Endodermal cell (in vitro differentiated cells): ENCODE measurements around the gene NDEL1. TPM values are rescaled to one million over a fixed set of nuclear protein-coding genes. Genes with fewer than 3 reads are reported as not detected.

ENCODE experiments used
- DNase-seq: peaks from one replicate; pipeline ENCODE4 v3.0.0-alpha.2; 2017
- H3K27ac ChIP-seq: 2 replicates; pipeline ENCODE4 v1.5.1; 2013; ENCODE audit warnings: mild to moderate bottlenecking, low read depth, low read length, moderate library complexity
- H3K27me3 ChIP-seq: 2 replicates; pipeline ENCODE4 v1.6.1; 2013; ENCODE audit warnings: mild to moderate bottlenecking, low read length, moderate library complexity; ENCODE audit not compliant: insufficient read depth, control insufficient read depth, poor library complexity, severe bottlenecking
- H3K36me3 ChIP-seq: 2 replicates; pipeline ENCODE4 v1.7.0; 2013; ENCODE audit warnings: mild to moderate bottlenecking, low read length, moderate library complexity; ENCODE audit not compliant: control insufficient read depth, insufficient read depth
- H3K4me1 ChIP-seq: one replicate; pipeline ENCODE4 v1.7.0; 2013; ENCODE audit warnings: low read length; ENCODE audit not compliant: control insufficient read depth, insufficient read depth
- H3K4me3 ChIP-seq: 2 replicates; pipeline ENCODE4 v1.5.1; 2013; ENCODE audit warnings: mild to moderate bottlenecking, low read length, moderate library complexity
- H3K9ac ChIP-seq: 2 replicates; pipeline ENCODE4 v1.6.1; 2013; ENCODE audit warnings: mild to moderate bottlenecking, low read length, moderate library complexity; ENCODE audit not compliant: poor library complexity, severe bottlenecking; ENCODE audit errors: extremely low read depth
- H3K9me3 ChIP-seq: 2 replicates; pipeline ENCODE4 v1.6.1; 2013; ENCODE audit warnings: mild to moderate bottlenecking, low read length, moderate library complexity; ENCODE audit not compliant: control insufficient read depth
- H3K27ac Mint-ChIP-seq: 2 replicates; pipeline ENCODE4 v1.8.0; 2020; ENCODE audit warnings: mixed read lengths
- H3K27me3 Mint-ChIP-seq: 2 replicates; pipeline ENCODE4 v1.8.0; 2021; ENCODE audit warnings: mild to moderate bottlenecking, mixed read lengths; ENCODE audit not compliant: insufficient read depth
- H3K36me3 Mint-ChIP-seq: 2 replicates; pipeline ENCODE4 v1.8.0; 2020; ENCODE audit warnings: low read depth, mixed read lengths
- H3K4me1 Mint-ChIP-seq: 2 replicates; pipeline ENCODE4 v1.8.0; 2020; ENCODE audit warnings: mixed read lengths
- H3K4me3 Mint-ChIP-seq: 2 replicates; pipeline ENCODE4 v1.8.0; 2020; ENCODE audit warnings: mild to moderate bottlenecking, moderate library complexity, mixed read lengths
- H3K9me3 Mint-ChIP-seq: 2 replicates; pipeline ENCODE4 v1.8.0; 2020; ENCODE audit warnings: mild to moderate bottlenecking, mixed read lengths
- WGBS, 2 experiments: methylation state at CpG; one replicate each; pipeline versions ENCODE4 v1.1.5 to v1.1.7; 2013; ENCODE audit warnings: missing lambda C conversion rate in 2 of 2, mixed read lengths in 1 of 2; ENCODE audit not compliant: insufficient coverage in 1 of 2, insufficient read length in 1 of 2; 5-methylcytosine and 5-hydroxymethylcytosine counted together
- total RNA-seq, 2 donors: library from RNA; stranded (reverse); fragmentation: NEBNext Ultra II Directional in 1 of 2; extraction: Animal tissue kit (Norgen Biotek cat#: 25700) in 1 of 2; gene quantifications; 2 replicates in 1 of 2; 3 replicates in 1 of 2; pipeline ENCODE4 v1.2.1, GENCODE V29; 2021
- TF ChIP-seq, protein P1 (sequence below): fragments of 200-600 bp; sonication (generic); conservative IDR thresholded peaks from 2 replicates; pipeline ENCODE4 v1.5.0; 2021; ENCODE audit warnings: antibody characterized with exemption, mild to moderate bottlenecking

Gene NDEL1
- total RNA-seq, 2 donors from 2014 or later = 60.4 to 61.2 TPM

DNA sequence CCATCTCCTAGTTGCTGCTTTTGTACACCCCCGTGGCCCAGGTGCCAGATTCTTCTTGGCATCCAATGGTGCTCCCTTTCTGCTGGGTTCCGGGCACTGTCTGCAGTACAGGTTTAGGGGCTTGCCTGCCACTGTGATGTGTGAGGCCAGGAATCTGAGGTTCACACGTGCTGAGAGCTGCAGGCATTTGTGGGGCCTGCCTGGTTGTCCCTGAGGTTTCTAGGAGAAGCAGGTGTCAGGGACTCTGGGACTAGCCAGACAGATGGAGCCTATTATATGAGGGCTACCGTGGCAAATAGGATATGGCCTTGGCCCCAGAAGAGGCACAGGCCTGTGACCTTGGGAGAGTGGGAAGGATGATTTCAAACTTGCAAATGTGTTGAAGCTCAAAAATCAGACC is 29.3 kb downstream of the NDEL1 start:
- WGBS, 2 experiments = 52 to 69% methylated on average over 3 to 4 of the region's 4 CpGs
- H3K27me3 Mint-ChIP-seq = no peaks in the 10 kb centered on the region
- peaks cover 39% of the 10 kb centered on the region for H3K36me3 Mint-ChIP-seq
- H3K4me3 Mint-ChIP-seq = no peak overlapping the region
- no peaks in the 10 kb centered on the region for H3K9me3 Mint-ChIP-seq
- TF ChIP-seq, protein P1, sequence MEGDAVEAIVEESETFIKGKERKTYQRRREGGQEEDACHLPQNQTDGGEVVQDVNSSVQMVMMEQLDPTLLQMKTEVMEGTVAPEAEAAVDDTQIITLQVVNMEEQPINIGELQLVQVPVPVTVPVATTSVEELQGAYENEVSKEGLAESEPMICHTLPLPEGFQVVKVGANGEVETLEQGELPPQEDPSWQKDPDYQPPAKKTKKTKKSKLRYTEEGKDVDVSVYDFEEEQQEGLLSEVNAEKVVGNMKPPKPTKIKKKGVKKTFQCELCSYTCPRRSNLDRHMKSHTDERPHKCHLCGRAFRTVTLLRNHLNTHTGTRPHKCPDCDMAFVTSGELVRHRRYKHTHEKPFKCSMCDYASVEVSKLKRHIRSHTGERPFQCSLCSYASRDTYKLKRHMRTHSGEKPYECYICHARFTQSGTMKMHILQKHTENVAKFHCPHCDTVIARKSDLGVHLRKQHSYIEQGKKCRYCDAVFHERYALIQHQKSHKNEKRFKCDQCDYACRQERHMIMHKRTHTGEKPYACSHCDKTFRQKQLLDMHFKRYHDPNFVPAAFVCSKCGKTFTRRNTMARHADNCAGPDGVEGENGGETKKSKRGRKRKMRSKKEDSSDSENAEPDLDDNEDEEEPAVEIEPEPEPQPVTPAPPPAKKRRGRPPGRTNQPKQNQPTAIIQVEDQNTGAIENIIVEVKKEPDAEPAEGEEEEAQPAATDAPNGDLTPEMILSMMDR = no peak
- H3K4me1 Mint-ChIP-seq = peaks cover 6% of the 10 kb centered on the region
- Histone ChIP-seq H3K4me1 (no peaks in the 10 kb centered on the region), H3K27me3 (no peaks in the 10 kb centered on the region), H3K9me3 (no peaks in the 10 kb centered on the region), H3K9ac (no peak overlapping the region), H3K4me3 (no peak overlapping the region), H3K27ac (no peak overlapping the region), H3K36me3 (peaks cover 91% of the 10 kb centered on the region)
- H3K27ac Mint-ChIP-seq = peak overlapping the region; percentile 16
- DNase-seq = no peak

DNA sequence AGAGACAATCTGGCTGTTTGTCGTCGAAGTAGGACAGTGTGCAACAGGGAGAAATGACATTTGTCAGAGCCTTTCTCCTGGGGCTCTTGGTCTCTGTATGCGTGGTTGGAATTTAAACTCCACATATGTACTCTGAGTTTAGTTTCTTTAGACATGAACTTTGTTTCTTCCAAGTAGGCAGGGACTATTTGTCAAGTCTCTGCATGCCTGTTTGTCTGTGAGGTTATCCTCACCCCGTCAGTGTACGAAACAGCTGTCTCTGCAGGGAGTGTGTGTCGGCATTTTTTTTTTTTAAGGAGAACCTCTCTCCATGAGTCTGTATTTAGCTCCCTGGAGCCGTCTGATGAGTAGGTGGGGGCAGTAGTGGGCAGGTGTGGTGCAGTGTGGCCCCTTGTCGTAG is 29.7 kb downstream of the NDEL1 start:
- DNase-seq = no peak
- Histone ChIP-seq H3K9me3 (no peaks in the 10 kb centered on the region), H3K36me3 (peaks cover 89% of the 10 kb centered on the region), H3K27ac (no peak overlapping the region), H3K27me3 (no peaks in the 10 kb centered on the region), H3K4me3 (no peak overlapping the region), H3K4me1 (no peaks in the 10 kb centered on the region), H3K9ac (no peak overlapping the region)
- Mint-ChIP-seq H3K27me3 (no peaks in the 10 kb centered on the region), H3K4me1 (peaks cover 2% of the 10 kb centered on the region), H3K4me3 (no peak overlapping the region), H3K36me3 (peaks cover 35% of the 10 kb centered on the region), H3K27ac (peak overlapping the region; percentile 16), H3K9me3 (no peaks in the 10 kb centered on the region)
- 89 to 92% methylated on average over 8 of the region's 8 CpGs for WGBS, 2 experiments
- TF ChIP-seq, protein P1 = no peak

DNA sequence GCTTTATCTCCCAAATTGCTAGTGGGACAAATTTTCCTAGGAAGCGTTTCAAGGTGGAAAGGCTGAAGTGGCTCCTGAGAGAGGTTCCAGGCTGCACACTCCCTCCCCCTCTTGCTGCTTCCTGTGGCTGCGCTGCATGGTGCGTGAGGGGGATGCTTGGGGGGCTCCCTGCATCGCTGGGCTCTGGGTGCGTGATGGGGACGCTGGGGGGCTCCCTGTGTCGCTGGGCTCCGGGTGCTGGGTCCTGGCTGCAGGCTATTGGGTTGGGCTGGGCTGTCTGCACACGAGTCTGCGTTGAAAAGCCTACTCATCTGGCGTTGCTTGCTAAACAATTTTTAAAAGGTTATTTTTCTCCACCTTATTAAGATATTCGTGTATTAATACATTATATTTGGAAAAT is 30.1 kb downstream of the NDEL1 start:
- Histone ChIP-seq H3K36me3 (peaks cover 89% of the 10 kb centered on the region), H3K9ac (no peak overlapping the region), H3K27me3 (no peaks in the 10 kb centered on the region), H3K9me3 (no peaks in the 10 kb centered on the region), H3K4me1 (no peaks in the 10 kb centered on the region), H3K27ac (no peak overlapping the region), H3K4me3 (no peak overlapping the region)
- peaks cover 2% of the 10 kb centered on the region for H3K4me1 Mint-ChIP-seq
- H3K36me3 Mint-ChIP-seq = peaks cover 35% of the 10 kb centered on the region
- H3K27ac Mint-ChIP-seq = peak overlapping the region; percentile 16
- no peak overlapping the region for H3K4me3 Mint-ChIP-seq
- WGBS, 2 experiments = 91 to 92% methylated on average over 6 to 12 of the region's 12 CpGs
- no peaks in the 10 kb centered on the region for H3K27me3 Mint-ChIP-seq
- no peaks in the 10 kb centered on the region for H3K9me3 Mint-ChIP-seq
- TF ChIP-seq, protein P1 = no peak
- DNase-seq = peak; percentile 49
